ENCODE data around the gene SLC22A1. TPM values are rescaled to one million over a fixed set of nuclear protein-coding genes. Genes with fewer than 3 reads are reported as not detected.

Gene SLC22A1
- 0.78 and 1.5 TPM in 2 replicates for total RNA-seq

DNA sequence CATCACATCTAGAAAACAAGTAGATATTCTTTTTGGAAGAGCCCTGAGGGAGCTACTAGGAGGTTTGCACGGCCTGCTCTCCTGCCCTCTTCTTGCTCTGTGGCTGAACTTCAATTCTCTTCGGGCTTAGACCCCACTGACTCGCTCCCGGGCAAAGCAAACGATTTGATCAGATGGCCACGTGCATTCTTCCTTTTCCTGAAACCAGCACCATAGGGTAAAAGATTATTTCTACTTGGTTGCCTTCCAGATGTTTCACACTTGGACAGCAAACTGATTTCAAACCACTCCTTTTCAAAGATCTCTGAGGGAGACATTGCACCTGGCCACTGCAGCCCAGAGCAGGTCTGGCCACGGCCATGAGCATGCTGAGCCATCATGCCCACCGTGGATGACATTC, at the start of gene SLC22A1:
Gene SLC22A1 (plus strand): TSS at position 258 of the 400 bp plus-strand sequence. CDS start 121 bp downstream, at position 379.

Small RNAs within 50 kb of the gene (small RNA-seq; reads per million reads assigned to genes)
- gene AL645733.1: not detected

Other genes with a start within 250 kb of the SLC22A1 start
- gene MAS1, start 230.8 kb upstream of the SLC22A1 start, total RNA-seq: not detected in 2 replicates
- 108 and 148 TPM in 2 replicates for gene IGF2R, start 152.7 kb upstream of the SLC22A1 start, total RNA-seq
- not detected in 2 replicates for gene SLC22A2, start 137.0 kb downstream of the SLC22A1 start, total RNA-seq
- gene SLC22A3, start 226.6 kb downstream of the SLC22A1 start, total RNA-seq: 0.37 and 0.59 TPM in 2 replicates